ENCODE results near the gene KCNT2.
"Not testable (repeated sequence)": the region's sequence is repeated elsewhere in the genome, so short reads cannot be mapped to it uniquely, and the experiment has no call there.

KCNT2 gene

GRCh38 chr1:196278816-196279215, 329.4 kb downstream of the KCNT2 start:
- H3K9ac ChIP-seq (ENCODE audit: low read depth, low read length): no peak overlapping the region
- H3K4me1 ChIP-seq (ENCODE audit: control insufficient read depth, insufficient read depth, low read length): no peaks in the 10 kb centered on the region
- H3K9me3 ChIP-seq (ENCODE audit: control insufficient read depth, insufficient read depth, low read length): no peaks in the 10 kb centered on the region
- no peaks in the 10 kb centered on the region for H3K27me3 ChIP-seq (ENCODE audit: control insufficient read depth, insufficient read depth, low read length)
- no peak overlapping the region for H3K27ac ChIP-seq (ENCODE audit: low read depth, low read length)
- H3K36me3 ChIP-seq (ENCODE audit: control insufficient read depth, insufficient read depth, low read length): peaks cover 24% of the 10 kb centered on the region
- no peak overlapping the region for H3K4me3 ChIP-seq (ENCODE audit: low read depth, low read length)

GRCh38 chr1:196277860-196278259, 330.4 kb downstream of the KCNT2 start:
- H3K27me3 ChIP-seq (ENCODE audit: control insufficient read depth, insufficient read depth, low read length): no peaks in the 10 kb centered on the region
- peaks cover 24% of the 10 kb centered on the region for H3K36me3 ChIP-seq (ENCODE audit: control insufficient read depth, insufficient read depth, low read length)
- no peaks in the 10 kb centered on the region for H3K4me1 ChIP-seq (ENCODE audit: control insufficient read depth, insufficient read depth, low read length)
- H3K9me3 ChIP-seq (ENCODE audit: control insufficient read depth, insufficient read depth, low read length): no peaks in the 10 kb centered on the region
- no peak overlapping the region for H3K9ac ChIP-seq (ENCODE audit: low read depth, low read length)
- no peak overlapping the region for H3K27ac ChIP-seq (ENCODE audit: low read depth, low read length)
- H3K4me3 ChIP-seq (ENCODE audit: low read depth, low read length): no peak overlapping the region

- Histone ChIP-seq H3K27ac (ENCODE audit: low read depth, low read length) (no peak overlapping the region), H3K9me3 (ENCODE audit: control insufficient read depth, insufficient read depth, low read length) (no peaks in the 10 kb centered on the region), H3K4me3 (ENCODE audit: low read depth, low read length) (no peak overlapping the region), H3K4me1 (ENCODE audit: control insufficient read depth, insufficient read depth, low read length) (peaks cover 9% of the 10 kb centered on the region; the same call in 1 of the 2 replicates), H3K27me3 (ENCODE audit: control insufficient read depth, insufficient read depth, low read length) (no peaks in the 10 kb centered on the region), H3K9ac (ENCODE audit: low read depth, low read length) (no peak overlapping the region), H3K36me3 (ENCODE audit: control insufficient read depth, insufficient read depth, low read length) (no peaks in the 10 kb centered on the region)
Observed at GRCh38 chr1:196271212-196271947, 336.9 kb downstream of the KCNT2 start.

GRCh38 chr1:196263086-196263485, 345.2 kb downstream of the KCNT2 start:
- H3K4me3 ChIP-seq (ENCODE audit: low read depth, low read length); H3K36me3 ChIP-seq (ENCODE audit: control insufficient read depth, insufficient read depth, low read length); H3K27me3 ChIP-seq (ENCODE audit: control insufficient read depth, insufficient read depth, low read length); H3K9ac ChIP-seq (ENCODE audit: low read depth, low read length); H3K9me3 ChIP-seq (ENCODE audit: control insufficient read depth, insufficient read depth, low read length); H3K27ac ChIP-seq (ENCODE audit: low read depth, low read length): not testable (repeated sequence)
- peaks cover 19% of the 10 kb centered on the region for H3K4me1 ChIP-seq (ENCODE audit: control insufficient read depth, insufficient read depth, low read length)

GRCh38 chr1:196260270-196260669, 348.0 kb downstream of the KCNT2 start:
- Histone ChIP-seq H3K9ac (ENCODE audit: low read depth, low read length) (no peak overlapping the region), H3K27me3 (ENCODE audit: control insufficient read depth, insufficient read depth, low read length) (no peaks in the 10 kb centered on the region), H3K4me3 (ENCODE audit: low read depth, low read length) (no peak overlapping the region), H3K27ac (ENCODE audit: low read depth, low read length) (no peak overlapping the region), H3K36me3 (ENCODE audit: control insufficient read depth, insufficient read depth, low read length) (no peaks in the 10 kb centered on the region), H3K9me3 (ENCODE audit: control insufficient read depth, insufficient read depth, low read length) (no peaks in the 10 kb centered on the region), H3K4me1 (ENCODE audit: control insufficient read depth, insufficient read depth, low read length) (peaks cover 7% of the 10 kb centered on the region)

GRCh38 chr1:196259316-196259715, 348.9 kb downstream of the KCNT2 start:
- Histone ChIP-seq H3K9ac (ENCODE audit: low read depth, low read length) (no peak overlapping the region), H3K4me1 (ENCODE audit: control insufficient read depth, insufficient read depth, low read length) (no peaks in the 10 kb centered on the region)

GRCh38 chr1:196255762-196256161, 352.5 kb downstream of the KCNT2 start:
- H3K9ac ChIP-seq (ENCODE audit: low read depth, low read length): no peak overlapping the region
- no peak overlapping the region for H3K27ac ChIP-seq (ENCODE audit: low read depth, low read length)
- H3K27me3 ChIP-seq (ENCODE audit: control insufficient read depth, insufficient read depth, low read length): no peaks in the 10 kb centered on the region
- no peaks in the 10 kb centered on the region for H3K4me1 ChIP-seq (ENCODE audit: control insufficient read depth, insufficient read depth, low read length)
- no peaks in the 10 kb centered on the region for H3K36me3 ChIP-seq (ENCODE audit: control insufficient read depth, insufficient read depth, low read length)
- H3K9me3 ChIP-seq (ENCODE audit: control insufficient read depth, insufficient read depth, low read length): no peaks in the 10 kb centered on the region
- no peak overlapping the region for H3K4me3 ChIP-seq (ENCODE audit: low read depth, low read length)

More at GRCh38 chr1:196259316-196259715, 348.9 kb downstream of the KCNT2 start:
- no peak overlapping the region for H3K27ac ChIP-seq (ENCODE audit: low read depth, low read length)
- H3K36me3 ChIP-seq (ENCODE audit: control insufficient read depth, insufficient read depth, low read length): no peaks in the 10 kb centered on the region
- no peaks in the 10 kb centered on the region for H3K27me3 ChIP-seq (ENCODE audit: control insufficient read depth, insufficient read depth, low read length)
- H3K4me3 ChIP-seq (ENCODE audit: low read depth, low read length): no peak overlapping the region
- H3K9me3 ChIP-seq (ENCODE audit: control insufficient read depth, insufficient read depth, low read length): no peaks in the 10 kb centered on the region

- no peaks in the 10 kb centered on the region for H3K4me1 ChIP-seq (ENCODE audit: control insufficient read depth, insufficient read depth, low read length)
- H3K4me3 ChIP-seq (ENCODE audit: low read depth, low read length): no peak overlapping the region
- no peaks in the 10 kb centered on the region for H3K9me3 ChIP-seq (ENCODE audit: control insufficient read depth, insufficient read depth, low read length)
- H3K9ac ChIP-seq (ENCODE audit: low read depth, low read length): no peak overlapping the region
- H3K27ac ChIP-seq (ENCODE audit: low read depth, low read length): no peak overlapping the region
- H3K27me3 ChIP-seq (ENCODE audit: control insufficient read depth, insufficient read depth, low read length): no peaks in the 10 kb centered on the region
- no peaks in the 10 kb centered on the region for H3K36me3 ChIP-seq (ENCODE audit: control insufficient read depth, insufficient read depth, low read length)
Observed at GRCh38 chr1:196229546-196229945, 378.7 kb downstream of the KCNT2 start.

GRCh38 chr1:196214866-196215265, 393.4 kb downstream of the KCNT2 start:
- H3K4me3 ChIP-seq (ENCODE audit: low read depth, low read length): no peak overlapping the region
- no peaks in the 10 kb centered on the region for H3K27me3 ChIP-seq (ENCODE audit: control insufficient read depth, insufficient read depth, low read length)
- no peak overlapping the region for H3K9ac ChIP-seq (ENCODE audit: low read depth, low read length)
- H3K4me1 ChIP-seq (ENCODE audit: control insufficient read depth, insufficient read depth, low read length): no peaks in the 10 kb centered on the region
- H3K27ac ChIP-seq (ENCODE audit: low read depth, low read length): no peak overlapping the region
- no peaks in the 10 kb centered on the region for H3K36me3 ChIP-seq (ENCODE audit: control insufficient read depth, insufficient read depth, low read length)
- no peaks in the 10 kb centered on the region for H3K9me3 ChIP-seq (ENCODE audit: control insufficient read depth, insufficient read depth, low read length)

GRCh38 chr1:196209983-196210382, 398.3 kb downstream of the KCNT2 start:
- Histone ChIP-seq H3K4me1 (ENCODE audit: control insufficient read depth, insufficient read depth, low read length) (no peaks in the 10 kb centered on the region; the same call in 1 of the 2 replicates), H3K9me3 (ENCODE audit: control insufficient read depth, insufficient read depth, low read length) (no peaks in the 10 kb centered on the region), H3K27me3 (ENCODE audit: control insufficient read depth, insufficient read depth, low read length) (no peaks in the 10 kb centered on the region), H3K27ac (ENCODE audit: low read depth, low read length) (no peak overlapping the region), H3K9ac (ENCODE audit: low read depth, low read length) (no peak overlapping the region), H3K36me3 (ENCODE audit: control insufficient read depth, insufficient read depth, low read length) (no peaks in the 10 kb centered on the region), H3K4me3 (ENCODE audit: low read depth, low read length) (no peak overlapping the region)

- Histone ChIP-seq H3K4me3 (ENCODE audit: low read depth, low read length) (no peak overlapping the region), H3K9ac (ENCODE audit: low read depth, low read length) (no peak overlapping the region), H3K27me3 (ENCODE audit: control insufficient read depth, insufficient read depth, low read length) (no peaks in the 10 kb centered on the region), H3K36me3 (ENCODE audit: control insufficient read depth, insufficient read depth, low read length) (no peaks in the 10 kb centered on the region), H3K4me1 (ENCODE audit: control insufficient read depth, insufficient read depth, low read length) (no peaks in the 10 kb centered on the region; the same call in 1 of the 2 replicates), H3K27ac (ENCODE audit: low read depth, low read length) (no peak overlapping the region), H3K9me3 (ENCODE audit: control insufficient read depth, insufficient read depth, low read length) (no peaks in the 10 kb centered on the region)
Observed at GRCh38 chr1:196209265-196209664, 399.0 kb downstream of the KCNT2 start.
